Measurements from ENCODE around the gene MMS22L.

DNA sequence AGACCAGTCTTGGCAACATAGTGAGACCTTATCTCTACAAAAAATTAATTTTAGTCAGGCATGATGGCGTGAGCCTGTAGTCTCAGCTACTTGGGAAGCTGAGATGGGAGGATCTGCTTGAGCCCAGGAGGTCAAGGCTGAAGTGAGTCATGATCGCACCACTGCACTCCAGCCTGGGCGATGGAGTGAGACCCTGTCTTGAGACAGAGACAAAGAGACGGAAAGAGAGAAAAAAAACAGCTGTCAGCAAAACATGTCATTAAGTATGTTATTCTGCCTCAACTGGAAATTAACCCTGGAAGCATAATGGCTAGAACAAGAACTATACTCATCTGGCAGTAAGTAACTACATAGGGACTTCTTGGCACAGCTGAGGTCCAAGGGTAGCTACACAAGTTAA, 7.2 kb downstream of the MMS22L start:
- TF ChIP-seq POLR2A (IDR thresholded peaks at IDR 0.05): no peak
- TF ChIP-seq, protein P1, sequence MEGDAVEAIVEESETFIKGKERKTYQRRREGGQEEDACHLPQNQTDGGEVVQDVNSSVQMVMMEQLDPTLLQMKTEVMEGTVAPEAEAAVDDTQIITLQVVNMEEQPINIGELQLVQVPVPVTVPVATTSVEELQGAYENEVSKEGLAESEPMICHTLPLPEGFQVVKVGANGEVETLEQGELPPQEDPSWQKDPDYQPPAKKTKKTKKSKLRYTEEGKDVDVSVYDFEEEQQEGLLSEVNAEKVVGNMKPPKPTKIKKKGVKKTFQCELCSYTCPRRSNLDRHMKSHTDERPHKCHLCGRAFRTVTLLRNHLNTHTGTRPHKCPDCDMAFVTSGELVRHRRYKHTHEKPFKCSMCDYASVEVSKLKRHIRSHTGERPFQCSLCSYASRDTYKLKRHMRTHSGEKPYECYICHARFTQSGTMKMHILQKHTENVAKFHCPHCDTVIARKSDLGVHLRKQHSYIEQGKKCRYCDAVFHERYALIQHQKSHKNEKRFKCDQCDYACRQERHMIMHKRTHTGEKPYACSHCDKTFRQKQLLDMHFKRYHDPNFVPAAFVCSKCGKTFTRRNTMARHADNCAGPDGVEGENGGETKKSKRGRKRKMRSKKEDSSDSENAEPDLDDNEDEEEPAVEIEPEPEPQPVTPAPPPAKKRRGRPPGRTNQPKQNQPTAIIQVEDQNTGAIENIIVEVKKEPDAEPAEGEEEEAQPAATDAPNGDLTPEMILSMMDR (IDR thresholded peaks at IDR 0.05): no peak

Data from thyroid gland (tissue), 4 donors.